H9 (cell line): ENCODE results near the gene C3orf20. TPM values are rescaled to one million over a fixed set of nuclear protein-coding genes. Genes with fewer than 3 reads are reported as not detected.

Source experiments
- DNase-seq: peaks from one replicate; pipeline ENCODE4 v3.0.0-alpha.2; 2017
- H2AFZ ChIP-seq: one replicate; pipeline ENCODE4 v1.6.1; 2013; ENCODE audit warnings: mild to moderate bottlenecking, low read length, control low read depth, moderate library complexity
- H2AK5ac ChIP-seq: 2 replicates; pipeline ENCODE4 v1.6.1; 2013; ENCODE audit warnings: low read length, control low read depth, mixed read lengths; ENCODE audit not compliant: insufficient read length
- H2BK120ac ChIP-seq: one replicate; pipeline ENCODE4 v1.6.1; 2013; ENCODE audit warnings: low read depth, mild to moderate bottlenecking, low read length, control low read depth, inconsistent platforms; ENCODE audit not compliant: poor library complexity, severe bottlenecking
- H2BK12ac ChIP-seq: 2 replicates; pipeline ENCODE4 v1.6.1; 2013; ENCODE audit warnings: low read length, control low read depth, mixed read lengths, low read depth; ENCODE audit not compliant: insufficient read length
- H2BK15ac ChIP-seq: 2 replicates; pipeline ENCODE4 v1.6.1; 2013; ENCODE audit warnings: low read depth, low read length, control low read depth
- H2BK20ac ChIP-seq: one replicate; pipeline ENCODE4 v1.6.1; 2013; ENCODE audit warnings: low read depth, mild to moderate bottlenecking, low read length, control low read depth, inconsistent platforms; ENCODE audit not compliant: poor library complexity, severe bottlenecking
- H2BK5ac ChIP-seq: 2 replicates; pipeline ENCODE4 v1.6.1; 2013; ENCODE audit warnings: low read length, control low read depth, mixed read lengths; ENCODE audit not compliant: insufficient read length
- H3K14ac ChIP-seq: 2 replicates; pipeline ENCODE4 v1.6.1; 2013; ENCODE audit warnings: low read length, control low read depth; ENCODE audit not compliant: insufficient read depth
- H3K18ac ChIP-seq: 2 replicates; pipeline ENCODE4 v1.6.1; 2013; ENCODE audit warnings: low read depth, mild to moderate bottlenecking, mixed read lengths, low read length, control low read depth; ENCODE audit not compliant: insufficient read length
- H3K23ac ChIP-seq: 2 replicates; pipeline ENCODE4 v1.6.1; 2013; ENCODE audit warnings: low read length, control low read depth, mixed read lengths, low read depth; ENCODE audit not compliant: insufficient read length
- H3K23me2 ChIP-seq: 2 replicates; pipeline ENCODE4 v1.6.1; 2013; ENCODE audit warnings: low read depth, mild to moderate bottlenecking, mixed read lengths, low read length, control low read depth; ENCODE audit not compliant: insufficient read length, poor library complexity, severe bottlenecking
- H3K27ac ChIP-seq: 2 replicates; pipeline ENCODE4 v1.5.1; 2013; ENCODE audit warnings: low read length, control low read depth, mixed read lengths, low read depth; ENCODE audit not compliant: insufficient read length
- H3K27me3 ChIP-seq: 2 replicates; pipeline ENCODE4 v1.6.1; 2013; ENCODE audit warnings: low read length, control low read depth, inconsistent platforms; ENCODE audit not compliant: insufficient read depth
- H3K4ac ChIP-seq: 2 replicates; pipeline ENCODE4 v1.6.1; 2013; ENCODE audit warnings: low read depth, mild to moderate bottlenecking, control low read depth, inconsistent platforms, low read length, moderate library complexity
- H3K4me1 ChIP-seq: 2 replicates; pipeline ENCODE4 v1.6.1; 2013; ENCODE audit warnings: low read length, control low read depth, inconsistent platforms; ENCODE audit not compliant: insufficient read depth
- H3K4me2 ChIP-seq: 2 replicates; pipeline ENCODE4 v1.6.1; 2013; ENCODE audit warnings: low read length, control low read depth, mixed read lengths; ENCODE audit not compliant: insufficient read length, insufficient read depth
- H3K56ac ChIP-seq: 2 replicates; pipeline ENCODE4 v1.6.1; 2013; ENCODE audit warnings: low read depth, mild to moderate bottlenecking, mixed read lengths, low read length, control low read depth; ENCODE audit not compliant: insufficient read length
- H3K79me1 ChIP-seq: 2 replicates; pipeline ENCODE4 v1.6.1; 2013; ENCODE audit warnings: low read depth, mild to moderate bottlenecking, moderate library complexity, low read length, control low read depth, inconsistent platforms; ENCODE audit not compliant: insufficient read depth, poor library complexity, severe bottlenecking
- H3K79me2 ChIP-seq: 2 replicates; pipeline ENCODE4 v1.6.1; 2013; ENCODE audit warnings: low read length, control low read depth, inconsistent platforms; ENCODE audit not compliant: insufficient read depth
- H3K9ac ChIP-seq: 2 replicates; pipeline ENCODE4 v1.6.1; 2013; ENCODE audit warnings: low read length, control low read depth, mixed read lengths; ENCODE audit not compliant: insufficient read length; ENCODE audit errors: extremely low read depth
- H3K9me3 ChIP-seq: one replicate; pipeline ENCODE4 v1.6.1; 2013; ENCODE audit warnings: low read depth, low read length, inconsistent platforms; ENCODE audit not compliant: control insufficient read depth
- H3T11ph ChIP-seq: one replicate; pipeline ENCODE4 v1.6.1; 2013; ENCODE audit warnings: mild to moderate bottlenecking, low read length, control low read depth, inconsistent platforms
- H4K20me1 ChIP-seq: one replicate; pipeline ENCODE4 v1.6.1; 2013; ENCODE audit not compliant: control insufficient read depth, insufficient read length, insufficient read depth
- H4K5ac ChIP-seq: 2 replicates; pipeline ENCODE4 v1.6.1; 2013; ENCODE audit warnings: low read depth, mild to moderate bottlenecking, mixed read lengths, low read length, control low read depth; ENCODE audit not compliant: insufficient read length
- H4K8ac ChIP-seq: replicated peaks from 2 replicates; pipeline ENCODE4 v1.6.1; 2013; ENCODE audit warnings: low read length, control low read depth, mixed read lengths, low read depth; ENCODE audit not compliant: insufficient read length
- H4K91ac ChIP-seq: 2 replicates; pipeline ENCODE4 v1.6.1; 2013; ENCODE audit warnings: low read depth, mild to moderate bottlenecking, moderate library complexity, mixed read lengths, low read length, control low read depth; ENCODE audit not compliant: insufficient read length
- H3K27ac Mint-ChIP-seq, 3 experiments: 2 replicates in 2 of 3; 3 replicates in 1 of 3; pipeline ENCODE4 v1.8.0; 2020 to 2021; ENCODE audit warnings: mixed read lengths in 3 of 3, mild to moderate bottlenecking in 1 of 3, moderate library complexity in 1 of 3
- H3K27me3 Mint-ChIP-seq: 2 replicates; pipeline ENCODE4 v1.8.0; 2021; ENCODE audit warnings: low read depth, mild to moderate bottlenecking, moderate library complexity, mixed read lengths
- H3K36me3 Mint-ChIP-seq, 3 experiments: 2 replicates in 2 of 3; 3 replicates in 1 of 3; pipeline ENCODE4 v1.8.0; 2020 to 2021; ENCODE audit warnings: low read depth in 3 of 3, mixed read lengths in 3 of 3; ENCODE audit not compliant: insufficient read depth in 1 of 3
- H3K4me1 Mint-ChIP-seq, 2 experiments: 2 replicates each; pipeline ENCODE4 v1.8.0; 2020; ENCODE audit warnings: mixed read lengths in 2 of 2
- H3K4me3 Mint-ChIP-seq, 2 experiments: 2 replicates in 1 of 2; 3 replicates in 1 of 2; pipeline ENCODE4 v1.8.0; 2020 to 2021; ENCODE audit warnings: mild to moderate bottlenecking in 2 of 2, mixed read lengths in 2 of 2, moderate library complexity in 1 of 2
- H3K9me3 Mint-ChIP-seq, 2 experiments: 2 replicates in 1 of 2; 3 replicates in 1 of 2; pipeline ENCODE4 v1.8.0; 2020; ENCODE audit warnings: mild to moderate bottlenecking in 2 of 2, mixed read lengths in 2 of 2, moderate library complexity in 1 of 2
- CTCF ChIP-seq: fragments of 200-600 bp; sonication (generic); conservative IDR thresholded peaks from 3 replicates; pipeline ENCODE4 v1.8.0; 2021; ENCODE audit warnings: antibody characterized with exemption, mild to moderate bottlenecking
- WGBS: extraction: QIAGEN DNeasy Blood & Tissue Kit; methylation state at CpG from one replicate; pipeline ENCODE4 v1.1.7; 2013; ENCODE audit warnings: missing lambda C conversion rate, low lambda C conversion rate, mixed read lengths; ENCODE audit not compliant: insufficient read length; ENCODE audit errors: extremely low coverage; 5-methylcytosine and 5-hydroxymethylcytosine counted together
- total RNA-seq: library from RNA; stranded (reverse); gene quantifications from 2 replicates; pipeline ENCODE4 v1.2.1, GENCODE V29; 2021

C3orf20 gene
- total RNA-seq, 1 experiment from 2014 or later = not detected

GRCh38 chr3:14698601-14699244 is 23.8 kb downstream of the C3orf20 start:
- Histone ChIP-seq H3K4ac (no peak overlapping the region), H3K9ac (no peak overlapping the region), H3T11ph (no peak overlapping the region), H3K79me2 (no peaks in the 10 kb centered on the region), H4K91ac (no peak overlapping the region), H2BK12ac (no peak overlapping the region), H3K23ac (no peak overlapping the region), H2BK15ac (no peak overlapping the region), H4K8ac (no peak overlapping the region), H3K27ac (no peak overlapping the region), H2BK120ac (no peak overlapping the region), H2BK5ac (no peak overlapping the region), H3K23me2 (no peaks in the 10 kb centered on the region), H3K4me2 (no peak overlapping the region), H2BK20ac (no peak overlapping the region), H4K20me1 (no peaks in the 10 kb centered on the region), H4K5ac (no peak overlapping the region), H3K18ac (no peak overlapping the region), H2AK5ac (no peak overlapping the region), H3K56ac (no peak overlapping the region), H3K27me3 (no peaks in the 10 kb centered on the region), H3K4me1 (no peaks in the 10 kb centered on the region), H2AFZ (no peak overlapping the region), H3K9me3 (no peaks in the 10 kb centered on the region), H3K79me1 (no peaks in the 10 kb centered on the region), H3K14ac (no peak overlapping the region; the same call in 1 of the 2 replicates)
- no peaks in the 10 kb centered on the region for H3K36me3 Mint-ChIP-seq
- no peaks in the 10 kb centered on the region for H3K9me3 Mint-ChIP-seq
- no peak overlapping the region for H3K4me3 Mint-ChIP-seq
- peak overlapping the region in 1 of 3 experiments; percentile 34; a peak in 2 of 7 replicates for H3K27ac Mint-ChIP-seq
- WGBS = no CpG with 5 or more reads among the region's 1 CpG
- DNase-seq = no peak
- no peaks in the 10 kb centered on the region for H3K4me1 Mint-ChIP-seq
- TF ChIP-seq CTCF = no peak
- H3K27me3 Mint-ChIP-seq = peaks cover 18% of the 10 kb centered on the region
